H1 (cell line): ENCODE results near the gene ST3GAL3. TPM values are rescaled to one million over a fixed set of nuclear protein-coding genes. Genes with fewer than 3 reads are reported as not detected.
A peak's percentile ranks its signal among the peaks of the same experiment; 100 is the strongest.

ENCODE experiments used
- CTCF ChIA-PET: fragments of 300-600 bp; sonication (Branson Sonifier 250); formaldehyde crosslinking; loops from one replicate; lab custom pipeline; 2021; ENCODE audit not compliant: partially characterized antibody; lab: Charles Lee
- POLR2A ChIA-PET: fragments of 300-600 bp; sonication (Branson Sonifier 250); formaldehyde crosslinking; loops from one replicate; lab custom pipeline; 2021; ENCODE audit warnings: inconsistent platforms; ENCODE audit not compliant: partially characterized antibody; lab: Charles Lee
- DNase-seq, 2 experiments: peaks; one replicate each; pipeline versions ENCODE4 v3.0.0 to v3.0.0-alpha.2; 2010 to 2022; ENCODE audit warnings: low spot score in 2 of 2, low read depth in 1 of 2, mixed read lengths in 1 of 2
- FAIRE-seq: peaks from 2 replicates; lab custom pipeline; 2011; peaks lifted over from hg19 to GRCh38; lab: Jason Lieb, UNC
- H2AFZ ChIP-seq: 2 replicates; pipeline ENCODE4 v1.8.1; 2012; ENCODE audit warnings: low read length, inconsistent platforms
- H2AK5ac ChIP-seq: 2 replicates; pipeline ENCODE4 v1.6.1; 2013; ENCODE audit warnings: low read depth, low read length
- H2BK120ac ChIP-seq: replicated peaks from 2 replicates; pipeline ENCODE3; 2013; ENCODE audit warnings: low read depth, low read length, inconsistent platforms
- H2BK12ac ChIP-seq: 2 replicates; pipeline ENCODE4 v1.6.1; 2013; ENCODE audit warnings: low read depth, low read length
- H2BK15ac ChIP-seq: 2 replicates; pipeline ENCODE4 v1.6.1; 2013; ENCODE audit warnings: low read length
- H2BK20ac ChIP-seq: 2 replicates; pipeline ENCODE4 v1.6.1; 2013; ENCODE audit warnings: low read length
- H2BK5ac ChIP-seq: 2 replicates; pipeline ENCODE4 v1.6.1; 2013; ENCODE audit warnings: low read depth, low read length
- H3K14ac ChIP-seq: 2 replicates; pipeline ENCODE4 v1.6.1; 2013; ENCODE audit warnings: inconsistent platforms; ENCODE audit not compliant: insufficient read length
- H3K18ac ChIP-seq: 2 replicates; pipeline ENCODE4 v1.6.1; 2013; ENCODE audit warnings: low read length; ENCODE audit errors: extremely low read depth
- H3K23ac ChIP-seq: 2 replicates; pipeline ENCODE4 v1.6.1; 2013; ENCODE audit warnings: inconsistent platforms; ENCODE audit not compliant: insufficient read length
- H3K23me2 ChIP-seq: 2 replicates; pipeline ENCODE4 v1.6.1; 2013; ENCODE audit warnings: low read depth, low read length
- H3K27ac ChIP-seq: 2 replicates; pipeline ENCODE4 v1.6.1; 2011; ENCODE audit warnings: low read depth, low read length, inconsistent platforms
- H3K27me3 ChIP-seq, 4 experiments: replicated peaks in 1 of 4; 1 replicate in 1 of 4; 2 replicates in 3 of 4; pipeline versions ENCODE4 v1.6.1 to v1.8.1; 2011 to 2013; ENCODE audit warnings: low read length in 3 of 4, mild to moderate bottlenecking in 3 of 4, inconsistent platforms in 2 of 4, mixed read lengths in 2 of 4, moderate library complexity in 1 of 4; ENCODE audit not compliant: control insufficient read depth in 3 of 4, insufficient read depth in 3 of 4; ENCODE audit errors: extremely low read depth in 1 of 4
- H3K36me3 ChIP-seq, 4 experiments: 2 replicates each; pipeline versions ENCODE4 v1.6.1 to v1.8.1; 2011 to 2013; ENCODE audit warnings: mild to moderate bottlenecking in 4 of 4, low read length in 3 of 4, moderate library complexity in 2 of 4, control low read depth in 1 of 4, inconsistent platforms in 1 of 4; ENCODE audit not compliant: insufficient read depth in 4 of 4, control insufficient read depth in 2 of 4
- H3K4ac ChIP-seq: replicated peaks from 2 replicates; pipeline ENCODE3; 2013; ENCODE audit warnings: low read length, low read depth, mixed read lengths, inconsistent platforms; ENCODE audit not compliant: insufficient read length
- H3K4me1 ChIP-seq, 4 experiments: replicated peaks in 1 of 4; 1 replicate in 1 of 4; 2 replicates in 3 of 4; pipeline versions ENCODE4 v1.6.1 to v1.8.1; 2011 to 2013; ENCODE audit warnings: low read length in 3 of 4, inconsistent platforms in 2 of 4, mixed read lengths in 1 of 4; ENCODE audit not compliant: insufficient read depth in 4 of 4, control insufficient read depth in 3 of 4
- H3K4me2 ChIP-seq, 2 experiments: 2 replicates each; pipeline versions ENCODE4 v1.6.1 to v1.8.1; 2011 to 2013; ENCODE audit warnings: low read depth in 2 of 2, low read length in 2 of 2, control low read depth in 1 of 2, inconsistent platforms in 1 of 2, mild to moderate bottlenecking in 1 of 2; ENCODE audit not compliant: insufficient read depth in 1 of 2
- H3K4me3 ChIP-seq, 4 experiments: fragments of 200-600, 300-600 bp in 1 of 4; sonication (generic), shearing (Covaris generic), sonication (Bioruptor Twin) in 1 of 4; 2 replicates each; pipeline versions ENCODE4 v1.5.1 to v1.8.1; 2011 to 2016; ENCODE audit warnings: low read length in 4 of 4, low read depth in 3 of 4, control low read depth in 2 of 4, inconsistent platforms in 2 of 4, mild to moderate bottlenecking in 2 of 4, mixed read lengths in 1 of 4, moderate library complexity in 1 of 4; ENCODE audit not compliant: insufficient read depth in 2 of 4; ENCODE audit errors: extremely low read depth in 1 of 4
- H3K56ac ChIP-seq: replicated peaks from 2 replicates; pipeline ENCODE3; 2013; ENCODE audit warnings: low read depth, mild to moderate bottlenecking, mixed read lengths, low read length, inconsistent platforms; ENCODE audit not compliant: insufficient read length
- H3K79me1 ChIP-seq: 2 replicates; pipeline ENCODE4 v1.6.1; 2013; ENCODE audit warnings: low read depth, low read length, control low read depth
- H3K79me2 ChIP-seq, 2 experiments: 2 replicates each; pipeline versions ENCODE4 v1.6.1 to v1.8.1; 2012 to 2013; ENCODE audit warnings: low read length in 2 of 2, mild to moderate bottlenecking in 2 of 2, inconsistent platforms in 1 of 2; ENCODE audit not compliant: insufficient read depth in 2 of 2, control insufficient read depth in 1 of 2
- H3K9ac ChIP-seq, 4 experiments: replicated peaks in 1 of 4; 1 replicate in 1 of 4; 2 replicates in 3 of 4; pipeline versions ENCODE4 v1.6.1 to v1.8.1; 2011 to 2013; ENCODE audit warnings: low read depth in 3 of 4, low read length in 3 of 4, control low read depth in 2 of 4, mild to moderate bottlenecking in 2 of 4, moderate library complexity in 2 of 4, inconsistent platforms in 1 of 4; ENCODE audit errors: extremely low read depth in 1 of 4
- H3K9me3 ChIP-seq, 2 experiments: 2 replicates each; pipeline versions ENCODE4 v1.6.1 to v1.8.1; 2012 to 2013; ENCODE audit warnings: mild to moderate bottlenecking in 2 of 2, moderate library complexity in 2 of 2, control low read depth in 1 of 2, inconsistent platforms in 1 of 2, low read depth in 1 of 2, low read length in 1 of 2, mixed read lengths in 1 of 2; ENCODE audit not compliant: insufficient read depth in 2 of 2
- H4K20me1 ChIP-seq, 2 experiments: replicated peaks in 1 of 2; 2 replicates each; pipeline versions ENCODE3 to v1.8.1; 2011 to 2013; ENCODE audit warnings: inconsistent platforms in 2 of 2, low read length in 2 of 2, mild to moderate bottlenecking in 1 of 2; ENCODE audit not compliant: insufficient read depth in 2 of 2, control insufficient read depth in 1 of 2
- H4K5ac ChIP-seq: 2 replicates; pipeline ENCODE4 v1.6.1; 2013; ENCODE audit warnings: low read length, low read depth, mixed read lengths, inconsistent platforms; ENCODE audit not compliant: insufficient read length
- H4K8ac ChIP-seq: 2 replicates; pipeline ENCODE4 v1.8.0; 2013; ENCODE audit warnings: mild to moderate bottlenecking, moderate library complexity, low read length, inconsistent platforms; ENCODE audit not compliant: insufficient read depth; ENCODE audit errors: extremely low read depth
- H4K91ac ChIP-seq: replicated peaks from 2 replicates; pipeline ENCODE3; 2013; ENCODE audit warnings: low read length, mixed read lengths, inconsistent platforms; ENCODE audit not compliant: insufficient read length
- ATF2 ChIP-seq: IDR thresholded peaks from 2 replicates; pipeline ENCODE4 v1.6.1; 2012; ENCODE audit warnings: low read length, inconsistent platforms
- CREB1 ChIP-seq: IDR thresholded peaks from 2 replicates; pipeline ENCODE4 v1.6.1; 2012; ENCODE audit warnings: inconsistent platforms
- EZH2 ChIP-seq: fragments of 200-600 bp; sonication (generic); IDR thresholded peaks from 2 replicates; pipeline ENCODE4 v1.7.1; 2012; ENCODE audit warnings: low read depth, mild to moderate bottlenecking, moderate library complexity, low read length, inconsistent platforms; ENCODE audit not compliant: severe bottlenecking
- HDAC6 ChIP-seq: IDR thresholded peaks from one replicate; pipeline ENCODE4 v1.7.1; 2012; ENCODE audit warnings: low read depth, mild to moderate bottlenecking, inconsistent platforms, low read length, moderate library complexity
- KDM1A ChIP-seq: fragments of 200-600, 300-600 bp; sonication (generic); IDR thresholded peaks from 2 replicates; pipeline ENCODE4 v1.7.1; 2016; ENCODE audit warnings: mild to moderate bottlenecking, low read length, borderline replicate concordance
- RAD21 ChIP-seq, 2 experiments: IDR thresholded peaks in 1 of 2; conservative IDR thresholded peaks in 1 of 2; 2 replicates each; pipeline ENCODE4 v1.6.1; 2011; ENCODE audit warnings: low read depth in 2 of 2, low read length in 2 of 2, improper control_type of control experiment in 1 of 2, inconsistent platforms in 1 of 2, mild to moderate bottlenecking in 1 of 2, moderate library complexity in 1 of 2
- SIX5 ChIP-seq: IDR thresholded peaks from 2 replicates; pipeline ENCODE4 v1.6.1; 2011; ENCODE audit warnings: mild to moderate bottlenecking, low read depth, low read length
- SP1 ChIP-seq: IDR thresholded peaks from 2 replicates; pipeline ENCODE4 v1.6.1; 2011; ENCODE audit warnings: low read depth, low read length
- WGBS, 2 experiments: shearing (Covaris generic) in 1 of 2; methylation state at CpG; one replicate each; pipeline versions ENCODE4 v1.1.6 to v1.1.7; 2013 to 2015; ENCODE audit warnings: low lambda C conversion rate in 2 of 2, mixed read lengths in 2 of 2, inconsistent platforms in 1 of 2, low coverage in 1 of 2, missing lambda C conversion rate in 1 of 2; ENCODE audit not compliant: insufficient replicate concordance in 2 of 2, insufficient coverage in 1 of 2, insufficient read length in 1 of 2; ENCODE audit errors: extremely low coverage in 1 of 2, missing lambda C conversion rate in 1 of 2; 5-methylcytosine and 5-hydroxymethylcytosine counted together
- polyA plus RNA-seq, 7 experiments: library from polyadenylated mRNA; depleted of rRNA in 3 of 7; stranded (reverse) in 5 of 7; unstranded in 2 of 7; fragments of >200 nt in 5 of 7; fragments of 200-250 nt in 2 of 7; gene quantifications; 1 replicate in 5 of 7; 2 replicates in 1 of 7; 4 replicates in 1 of 7; pipeline versions ENCODE4 v1.2.1 to v1.2.3, GENCODE V29; 2011 to 2013; ENCODE audit warnings: missing spikeins in 2 of 7, mixed read lengths in 2 of 7
- total RNA-seq: library from RNA; stranded (reverse); fragmentation: NEBNext Ultra II Directional; extraction: Animal tissue kit (Norgen Biotek cat#: 25700); gene quantifications from 2 replicates; pipeline ENCODE4 v1.2.1, GENCODE V29; 2021

The ST3GAL3 gene
- total and polyA plus RNA-seq, 2 of the 8 experiments (the other 6 are each of a cell fraction or from before 2014, with no cell fraction given), result 6.8 to 7.0 TPM

- WGBS, 2 experiments, result 3% methylated on average over 57 of the region's 74 CpGs; no CpG with 5 or more reads in 1 of the 2 experiments
- Histone ChIP-seq H3K23ac (no peak within 1 kb of the TSS), H4K5ac (peak within 1 kb of the TSS; percentile 100), H3K27ac (peak within 1 kb of the TSS; percentile 99), H4K20me1 (peaks cover 0 to 4% of the 10 kb centered on the region in 2 experiments), H3K79me2 (no peaks in the 10 kb centered on the region), H3K18ac (peak within 1 kb of the TSS; percentile 97), H3K4me1 (peaks cover 0 to 17% (median 4%) of the 10 kb centered on the region in 4 experiments; a peak in 5 of 7 replicates), H2AK5ac (no peak within 1 kb of the TSS), H4K8ac (peak within 1 kb of the TSS; percentile 100), H3K56ac (peak within 1 kb of the TSS; percentile 99), H2BK120ac (no peak within 1 kb of the TSS), H2BK5ac (peak within 1 kb of the TSS; percentile 99), H3K4ac (peak within 1 kb of the TSS; percentile 57), H2BK12ac (peak within 1 kb of the TSS; percentile 95), H4K91ac (peak within 1 kb of the TSS; percentile 99), H3K4me2 (peak within 1 kb of the TSS; percentile 66 to 98), H3K9me3 (no peaks in the 10 kb centered on the region), H3K36me3 (no peaks in the 10 kb centered on the region; a peak in 1 of 8 replicates), H3K14ac (no peak within 1 kb of the TSS), H3K9ac (peak within 1 kb of the TSS; percentile 75 to 98 (median 96)), H3K27me3 (no peaks in the 10 kb centered on the region; a peak in 1 of 7 replicates), H2BK15ac (peak within 1 kb of the TSS; percentile 100; the same call in 1 of the 2 replicates), H2AFZ (peak within 1 kb of the TSS; percentile 61; the same call in 1 of the 2 replicates), H3K4me3 (peak within 1 kb of the TSS; percentile 44 to 90 (median 76)), H3K23me2 (peaks cover 3% of the 10 kb centered on the region; the same call in 1 of the 2 replicates), H2BK20ac (no peak within 1 kb of the TSS), H3K79me1 (peaks cover 3% of the 10 kb centered on the region; the same call in 1 of the 2 replicates)
- ChIA-PET CTCF (interaction anchor here (0.7 to 10.8 kb wide), 26 partner anchors 9 to 214 kb away, joined by 3 to 151 read pairs (median 4); partner anchors contain the start of genes ARTN and DPH2), POLR2A (interaction anchor here (0.6 to 6.8 kb wide), 15 partner anchors 9 to 293 kb away, joined by 3 to 29 read pairs (median 4); partner anchors contain the start of genes ATP6V0B, CCDC24 and DPH2)
- peak; percentile 93 to 97 for DNase-seq
- no peak for FAIRE-seq
- TF ChIP-seq KDM1A (peak; percentile 26; the same call in 1 of the 2 replicates), SIX5 (peak; percentile 56; the same call in 1 of the 2 replicates), RAD21 (IDR thresholded peaks at IDR 0.05 in 1 of 2, conservative IDR thresholded peaks at IDR 0.05 in 1 of 2; ENCODE audit: low read depth in 2 of 2, low read length in 2 of 2) (peak; percentile 71 to 77), ATF2 (no peak), HDAC6 (no peak), EZH2 (no peak), SP1 (peak; percentile 9; the same call in 1 of the 2 replicates), CREB1 (peak; percentile 64; the same call in 1 of the 2 replicates)
Observed at GRCh38 chr1:43946236-43947060, 239.1 kb downstream of the ST3GAL3 start, which contains the start of gene IPO13. Gene IPO13, plus strand, starts transcription at chr1:43946950. Its CDS starts 651 bp downstream, at chr1:43947601.
